ENCODE data around the gene SLC16A4. TPM values are rescaled to one million over a fixed set of nuclear protein-coding genes. Genes with fewer than 3 reads are reported as not detected.

The SLC16A4 gene
- total and polyA plus RNA-seq, 10 of the 15 experiments (the other 5 are each of a cell fraction or from before 2014, with no cell fraction given): 0.13 to 2.2 (median 0.26) TPM; not detected in 1

DNA sequence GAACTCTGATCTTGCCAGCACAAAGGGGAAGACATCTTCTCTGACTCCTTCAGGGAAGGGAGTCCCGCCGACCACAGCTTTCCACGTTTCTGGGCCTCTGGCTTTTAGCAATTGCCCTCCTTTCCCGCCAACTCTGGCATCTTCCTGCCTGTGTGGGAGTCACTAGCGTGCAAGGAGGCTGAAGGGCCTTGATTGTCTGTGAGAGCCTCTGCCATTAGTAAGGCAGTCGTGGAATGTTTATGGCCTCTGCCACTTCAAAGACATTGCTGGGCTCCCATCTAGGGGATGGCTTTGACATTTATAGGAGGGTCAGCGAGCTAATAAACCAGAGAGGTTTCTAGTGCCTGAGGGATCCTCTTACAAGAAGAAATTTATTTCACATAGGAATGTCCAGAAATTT is 45.8 kb upstream of the SLC16A4 start:
- SMC1A ChIA-PET (ENCODE audit: uncharacterized antibody, unreplicated experiment): no interaction called here
- RAD21 ChIA-PET (ENCODE audit: unreplicated experiment): no interaction called here
- Histone ChIP-seq H3K27ac (ENCODE audit: control insufficient read depth, insufficient read depth) (no peak overlapping the region), H4K20me1 (ENCODE audit: control insufficient read depth, insufficient read depth) (no peaks in the 10 kb centered on the region), H3K9ac (ENCODE audit: control insufficient read depth, insufficient read depth, low read length) (no peak overlapping the region), H3K4me3 (no peak overlapping the region), H3K36me3 (ENCODE audit: control insufficient read depth in 2 of 2, insufficient read depth in 2 of 2, low read length in 1 of 2) (no peaks in the 10 kb centered on the region), H3K27me3 (replicated peaks in 1 of 2; ENCODE audit: control insufficient read depth in 2 of 2, insufficient read depth in 2 of 2, low read length in 1 of 2) (peaks cover 0 to 3% of the 10 kb centered on the region in 2 experiments; a peak in 2 of 4 replicates), H2AFZ (ENCODE audit: control insufficient read depth, low read depth, low read length) (no peak overlapping the region), H3K79me2 (ENCODE audit: control insufficient read depth, insufficient read depth, low read length) (no peaks in the 10 kb centered on the region), H3K4me1 (ENCODE audit: control insufficient read depth, insufficient read depth, low read length) (no peaks in the 10 kb centered on the region), H3K4me2 (ENCODE audit: control insufficient read depth, insufficient read depth) (no peak overlapping the region), H3K9me3 (replicated peaks; ENCODE audit: control insufficient read depth, insufficient read depth, low read length) (no peaks in the 10 kb centered on the region)
- no peak for DNase-seq (ENCODE audit: low read depth, low spot score)
- WGBS (ENCODE audit: insufficient coverage, insufficient replicate concordance, low lambda C conversion rate, missing lambda C conversion rate): 15% methylated on average over 7 of the region's 7 CpGs
- CTCF ChIA-PET: interaction anchor here (0.9 to 1.9 kb wide), 5 partner anchors 18 to 229 kb away, joined by 3 to 5 read pairs (median 4); no protein-coding TSS in a partner anchor
- POLR2A ChIA-PET: no interaction called here
- no peak for ATAC-seq
- TF ChIP-seq LARP7 (IDR thresholded peaks at IDR 0.05) (no peak), CBFB (IDR thresholded peaks at IDR 0.05; ENCODE audit: low read depth) (no peak), NR2F1 (conservative IDR thresholded peaks at IDR 0.05) (no peak), ASH2L (IDR thresholded peaks at IDR 0.05; ENCODE audit: borderline replicate concordance, low read depth) (no peak), KLF5 (IDR thresholded peaks at IDR 0.05; ENCODE audit: partially characterized antibody) (no peak), RBBP5 (conservative IDR thresholded peaks at IDR 0.05) (no peak)
- in situ Hi-C loops (cut with MboI): no loop called here
- intact Hi-C loops (cut with micrococcal nuclease; ENCODE audit: unreplicated experiment): no loop called here
- FAIRE-seq: no peak
- BruUV-seq (replicated peaks): no TSS peak

DNA sequence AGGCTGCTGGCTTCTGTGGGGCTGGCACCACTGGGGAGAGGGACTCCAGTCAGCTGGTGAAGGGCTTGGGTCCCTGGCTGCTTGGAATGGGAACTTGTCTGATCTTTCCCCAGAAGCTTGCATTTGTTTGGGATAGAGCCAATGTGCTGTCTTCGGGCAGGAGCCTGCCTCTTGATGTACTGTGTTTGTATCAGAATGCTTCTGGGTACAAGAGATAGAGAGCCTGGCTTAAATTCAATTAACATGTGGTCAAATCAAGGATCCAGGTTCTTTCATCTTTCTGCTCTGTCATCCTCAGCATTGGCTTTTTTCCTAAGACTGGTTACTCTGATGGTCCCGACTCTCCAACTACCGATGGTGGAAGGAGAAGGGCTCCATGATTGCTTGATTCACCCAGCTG is 44.1 kb upstream of the SLC16A4 start:
- RAD21 ChIA-PET (ENCODE audit: unreplicated experiment): no interaction called here
- H4K20me1 ChIP-seq (ENCODE audit: control insufficient read depth, insufficient read depth): no peaks in the 10 kb centered on the region
- FAIRE-seq: no peak
- SMC1A ChIA-PET (ENCODE audit: uncharacterized antibody, unreplicated experiment): interaction anchor here (0.7 to 1.1 kb wide), 3 partner anchors 16 to 97 kb away, joined by 3 to 4 read pairs (median 3); no protein-coding TSS in a partner anchor
- BruUV-seq (replicated peaks): no TSS peak
- H3K27me3 ChIP-seq (replicated peaks in 1 of 2; ENCODE audit: control insufficient read depth in 2 of 2, insufficient read depth in 2 of 2, low read length in 1 of 2): peaks cover 3% of the 10 kb centered on the region in 2 experiments; a peak in 3 of 4 replicates
- no peaks in the 10 kb centered on the region for H3K9me3 ChIP-seq (replicated peaks; ENCODE audit: control insufficient read depth, insufficient read depth, low read length)
- in situ Hi-C loops (cut with MboI): no loop called here
- TF ChIP-seq TAF1 (IDR thresholded peaks at IDR 0.05; ENCODE audit: borderline replicate concordance, low read depth, low read length): no peak
- TF ChIP-seq SUPT20H (IDR thresholded peaks at IDR 0.05; ENCODE audit: borderline replicate concordance, control insufficient read depth, low read depth, low read length): no peak
- no peak for TF ChIP-seq IKZF2 (IDR thresholded peaks at IDR 0.05)
- TF ChIP-seq SMC3 (IDR thresholded peaks at IDR 0.05; ENCODE audit: borderline replicate concordance, low read length): no peak
- TF ChIP-seq SMAD5 (IDR thresholded peaks at IDR 0.05; ENCODE audit: low read depth): no peak
- no peak for TF ChIP-seq PML (IDR thresholded peaks at IDR 0.05; ENCODE audit: low read length)
- TF ChIP-seq SRF (IDR thresholded peaks at IDR 0.05; ENCODE audit: low read depth in 2 of 2, low read length in 2 of 2): no peak
- no peak for TF ChIP-seq ZNF622 (IDR thresholded peaks at IDR 0.05)
- TF ChIP-seq TCF12 (IDR thresholded peaks at IDR 0.05; ENCODE audit: low read depth, low read length): no peak
- TF ChIP-seq IRF4 (IDR thresholded peaks at IDR 0.05; ENCODE audit: low read depth, low read length): no peak
- TF ChIP-seq STAT3 (IDR thresholded peaks at IDR 0.05; ENCODE audit: low read depth, low read length): no peak
- CTCF ChIA-PET: no interaction called here
- no peaks in the 10 kb centered on the region for H3K4me1 ChIP-seq (ENCODE audit: control insufficient read depth, insufficient read depth, low read length)
- H3K36me3 ChIP-seq (ENCODE audit: control insufficient read depth in 2 of 2, insufficient read depth in 2 of 2, low read length in 1 of 2): no peaks in the 10 kb centered on the region
- no peak overlapping the region for H3K4me3 ChIP-seq
- 18% methylated on average over 3 of the region's 3 CpGs for WGBS (ENCODE audit: insufficient coverage, insufficient replicate concordance, low lambda C conversion rate, missing lambda C conversion rate)
- POLR2A ChIA-PET: no interaction called here
- intact Hi-C loops (cut with micrococcal nuclease; ENCODE audit: unreplicated experiment): no loop called here
- DNase-seq (ENCODE audit: low read depth, low spot score): no peak
- no peaks in the 10 kb centered on the region for H3K79me2 ChIP-seq (ENCODE audit: control insufficient read depth, insufficient read depth, low read length)
- no peak overlapping the region for H2AFZ ChIP-seq (ENCODE audit: control insufficient read depth, low read depth, low read length)
- no peak for ATAC-seq
- no peak overlapping the region for H3K4me2 ChIP-seq (ENCODE audit: control insufficient read depth, insufficient read depth)
- H3K9ac ChIP-seq (ENCODE audit: control insufficient read depth, insufficient read depth, low read length): no peak overlapping the region
- no peak overlapping the region for H3K27ac ChIP-seq (ENCODE audit: control insufficient read depth, insufficient read depth)
